ENCODE measurements around the gene DBNDD1.

The DBNDD1 gene

DNA sequence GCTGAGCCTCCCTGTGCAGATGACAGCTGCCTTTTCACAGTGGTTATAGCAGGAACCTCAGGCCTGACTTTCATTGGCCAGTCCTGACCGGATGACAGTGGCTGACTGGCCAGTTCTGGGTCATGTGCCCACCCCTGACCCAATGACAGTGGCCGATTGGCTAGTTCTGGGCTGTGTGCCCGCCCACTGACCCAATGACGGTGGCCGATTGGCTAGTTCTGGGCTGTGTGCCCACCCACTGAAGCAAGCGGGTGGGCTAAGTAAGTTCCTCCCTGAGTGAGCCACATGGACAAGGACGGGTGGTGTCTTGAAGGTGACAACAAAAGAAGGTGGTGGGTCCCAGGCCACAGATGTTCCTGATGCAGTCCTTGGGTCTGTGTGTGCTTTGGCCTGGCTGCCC, 61.2 kb downstream of the DBNDD1 start:
- peak; percentile 27 for DNase-seq

DNA sequence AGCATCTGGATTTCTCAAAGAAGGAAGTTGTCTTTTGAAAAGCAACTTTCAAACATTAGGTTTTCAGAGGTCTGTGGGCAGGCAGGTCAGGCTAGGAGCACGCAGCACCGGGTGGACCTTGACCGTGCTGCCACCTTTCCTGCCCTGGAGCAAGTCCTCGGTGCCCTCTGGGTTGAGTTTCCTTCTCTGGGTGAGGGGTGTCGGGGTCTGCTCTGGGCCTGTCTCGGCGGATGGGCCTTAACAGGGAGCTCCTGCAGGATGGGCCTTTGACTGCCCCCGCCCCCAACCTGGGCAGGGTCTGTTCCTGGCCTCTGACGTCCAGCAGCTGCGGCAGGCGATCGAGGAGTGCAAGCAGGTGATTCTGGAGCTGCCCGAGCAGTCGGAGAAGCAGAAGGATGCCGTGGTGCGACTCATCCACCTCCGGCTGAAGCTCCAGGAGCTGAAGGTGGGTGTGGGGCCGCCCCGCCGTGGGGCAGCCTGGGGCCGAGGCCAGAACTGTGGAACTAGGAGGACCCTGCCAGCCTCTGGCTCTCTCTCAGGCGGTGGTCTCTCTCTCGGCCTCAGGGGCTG, 62.0 kb downstream of the DBNDD1 start:
- DNase-seq: no peak

DNA sequence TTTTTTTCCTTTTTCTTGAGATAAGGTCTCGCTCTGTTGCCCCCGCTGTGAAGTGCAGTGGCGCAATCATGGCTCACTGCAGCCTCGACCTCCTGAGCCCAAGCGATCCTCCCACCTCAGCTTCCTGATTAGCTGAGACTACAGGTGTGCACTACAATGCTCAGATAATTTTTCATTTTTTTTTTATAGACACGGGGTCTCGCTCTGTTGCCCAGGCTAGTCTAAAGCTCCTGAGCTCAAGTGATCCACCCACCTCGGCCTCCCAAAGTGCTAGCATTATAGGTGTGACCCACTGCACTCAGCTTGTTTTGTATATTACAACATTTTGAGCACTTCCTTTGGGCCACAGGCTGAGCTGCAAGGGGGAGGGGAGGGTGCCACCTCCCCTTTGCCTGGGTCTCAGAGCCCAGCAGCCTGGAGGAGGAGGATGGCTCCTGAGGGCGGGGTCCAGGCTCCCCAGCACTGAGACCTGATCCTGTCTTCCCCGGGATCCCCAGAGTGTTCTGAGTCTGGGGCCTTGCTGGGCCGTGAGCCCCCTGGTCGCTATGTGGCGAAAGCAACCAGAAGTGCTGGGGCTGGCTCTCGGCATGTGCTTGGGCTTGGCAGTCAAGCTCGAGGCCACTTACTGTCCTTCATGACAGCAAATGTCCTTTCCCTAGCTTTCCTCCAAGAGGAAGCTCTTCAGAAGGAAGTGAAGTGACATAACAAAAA, 62.6 kb downstream of the DBNDD1 start:
- no peak for DNase-seq

DNA sequence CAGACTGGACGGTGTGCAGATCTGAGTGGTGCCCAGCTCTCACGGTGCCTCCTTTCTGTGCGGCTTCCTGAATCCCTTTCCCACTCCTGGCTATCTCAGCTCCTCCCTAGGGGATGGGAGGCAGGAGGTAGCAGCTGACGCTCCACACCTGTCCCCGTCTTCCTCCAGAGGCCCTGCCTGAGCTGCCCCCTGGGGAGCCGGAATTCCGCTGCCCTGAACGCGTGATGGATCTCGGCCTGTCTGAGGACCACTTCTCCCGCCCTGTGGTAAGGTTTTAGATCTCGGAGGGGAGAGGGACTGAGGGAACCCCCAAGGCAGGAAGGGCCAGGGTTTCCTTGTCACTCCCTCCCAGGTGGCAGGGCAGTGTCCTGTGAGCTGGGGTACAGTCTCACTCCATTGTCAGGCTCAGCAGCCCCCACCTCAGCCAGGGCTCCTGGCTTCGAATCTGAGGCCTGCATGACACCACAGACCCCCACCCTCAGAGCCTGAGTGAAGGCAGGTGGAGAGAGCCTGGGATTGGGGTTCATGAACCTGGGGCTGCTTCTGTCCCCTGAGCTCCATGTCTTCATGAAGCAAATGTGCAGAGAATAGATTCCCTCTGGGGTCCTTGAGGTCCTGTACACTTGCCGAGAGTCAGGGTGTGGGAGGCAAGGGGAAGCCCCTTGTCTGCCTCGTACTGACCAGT, 64.1 kb downstream of the DBNDD1 start:
- DNase-seq: no peak

All from DMS53 (cell line).